ENCODE results near the gene PPP2R5D.
A peak's percentile ranks its signal among the peaks of the same experiment; 100 is the strongest.
"Not testable (repeated sequence)": the region's sequence is repeated elsewhere in the genome, so short reads cannot be mapped to it uniquely, and the experiment has no call there.

The PPP2R5D gene

GRCh38 chr6:43033496-43034189, 49.3 kb downstream of the PPP2R5D start:
- no peak for DNase-seq

GRCh38 chr6:43034190-43034525, 49.8 kb downstream of the PPP2R5D start:
- no peak for DNase-seq

GRCh38 chr6:43035495-43036194, 51.3 kb downstream of the PPP2R5D start:
- DNase-seq, result no peak

- no peak for DNase-seq
Observed at GRCh38 chr6:43036712-43037111, 52.3 kb downstream of the PPP2R5D start.

GRCh38 chr6:43037197-43037596, 52.8 kb downstream of the PPP2R5D start:
- DNase-seq, result no peak

- no peak for DNase-seq
Observed at GRCh38 chr6:43037706-43038105, 53.3 kb downstream of the PPP2R5D start.

- no peak for DNase-seq
Observed at GRCh38 chr6:43038727-43039126, 54.4 kb downstream of the PPP2R5D start.

GRCh38 chr6:43040542-43041257, 56.3 kb downstream of the PPP2R5D start:
- DNase-seq, result no peak

GRCh38 chr6:43041475-43041874, 57.1 kb downstream of the PPP2R5D start:
- not testable (repeated sequence) for DNase-seq

- no peak for DNase-seq
Observed at GRCh38 chr6:43043310-43043709, 58.9 kb downstream of the PPP2R5D start.

GRCh38 chr6:43045371-43045930, 61.1 kb downstream of the PPP2R5D start:
- DNase-seq, result no peak

- no peak for DNase-seq
Observed at GRCh38 chr6:43047998-43048397, 63.6 kb downstream of the PPP2R5D start.

- DNase-seq, result no peak
Observed at GRCh38 chr6:43050981-43051380, 66.6 kb downstream of the PPP2R5D start.

- DNase-seq, result no peak
Observed at GRCh38 chr6:43052225-43052841, 68.0 kb downstream of the PPP2R5D start.

GRCh38 chr6:43052842-43053544, 68.6 kb downstream of the PPP2R5D start:
- no peak for DNase-seq

GRCh38 chr6:43053545-43054205, 69.3 kb downstream of the PPP2R5D start, which contains the start of gene CUL7:
CUL7 (minus strand) TSS chr6:43053851; CDS start chr6:43052788, 1,063 bp downstream.
- DNase-seq, result peak; percentile 91

GRCh38 chr6:43054206-43054943, 70.0 kb downstream of the PPP2R5D start:
- DNase-seq, result no peak

GRCh38 chr6:43055966-43056365, 71.6 kb downstream of the PPP2R5D start:
- DNase-seq, result no peak

GRCh38 chr6:43058531-43058930, 74.2 kb downstream of the PPP2R5D start:
- DNase-seq, result no peak

- peak; percentile 97 for DNase-seq
Observed at GRCh38 chr6:43059168-43060033, 75.0 kb downstream of the PPP2R5D start, which contains the start of the genes KLC4 and MRPL2. KLC4 (plus strand) TSS chr6:43059631; CDS start chr6:43061336, 1,705 bp downstream. MRPL2 (minus strand) TSS chr6:43059434; CDS start chr6:43059381, 53 bp downstream.

All from DMS 273 treated with DMSO at 0.1 percent for 48 hours (cell line).